Left renal cortex interstitium (tissue), 4 donors: ENCODE measurements around the gene PDZRN4. TPM values are rescaled to one million over a fixed set of nuclear protein-coding genes. Genes with fewer than 3 reads are reported as not detected.

Experiments
- DNase-seq, 4 donors: peaks; one replicate each; pipeline ENCODE4 v3.0.0-alpha.2; 2013; ENCODE audit warnings: low read depth in 4 of 4, low spot score in 2 of 4, missing footprints in 1 of 4
- polyA plus RNA-seq, 4 donors: library from polyadenylated mRNA; unstranded; fragments of 120-200 nt; gene quantifications; one replicate each; pipeline ENCODE4 v1.2.1, GENCODE V29; 2013; ENCODE audit not compliant: insufficient read length in 4 of 4

Gene PDZRN4
- polyA plus RNA-seq, 4 donors, result 3.5 to 6.2 (median 5.6) TPM

DNA sequence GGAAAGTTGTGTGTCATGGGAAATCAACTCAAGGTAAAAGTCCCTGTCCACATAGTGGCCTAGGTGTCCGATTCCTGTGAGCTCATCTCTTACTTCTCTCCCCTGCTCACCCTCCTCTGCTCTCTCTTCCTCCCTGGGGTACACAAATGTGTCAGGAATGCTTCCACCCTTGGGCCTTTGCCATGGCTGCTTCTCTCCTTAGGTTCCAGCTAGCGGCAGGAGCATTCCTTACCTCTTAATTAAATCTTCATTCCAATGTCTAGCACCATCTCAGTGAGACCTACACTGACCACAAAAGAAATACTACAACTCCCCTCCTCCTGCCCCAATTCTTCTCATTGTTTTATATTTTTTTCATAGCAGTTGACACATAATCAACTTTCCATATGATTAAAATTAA lies 298.6 kb downstream of the PDZRN4 start:
- no peak for DNase-seq

DNA sequence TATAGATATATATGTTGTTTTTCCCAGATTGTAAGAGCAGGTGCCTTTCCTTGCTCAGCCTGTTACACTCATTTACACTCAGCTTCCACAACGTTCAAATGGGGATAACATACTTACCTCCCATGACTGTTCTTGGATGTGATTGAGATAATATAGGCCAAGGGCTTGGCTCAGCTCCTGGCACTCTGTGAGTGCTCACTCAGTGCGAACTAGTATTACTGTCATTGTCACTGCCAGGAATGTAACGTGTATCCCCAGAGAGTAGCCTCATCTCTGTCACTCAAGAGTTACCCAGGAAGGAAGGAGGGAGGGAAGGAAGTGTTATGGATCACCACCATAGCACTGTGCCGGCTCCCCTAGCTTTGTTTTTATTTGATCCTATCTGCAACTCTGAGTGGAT lies 307.9 kb downstream of the PDZRN4 start:
- DNase-seq, result no peak

DNA sequence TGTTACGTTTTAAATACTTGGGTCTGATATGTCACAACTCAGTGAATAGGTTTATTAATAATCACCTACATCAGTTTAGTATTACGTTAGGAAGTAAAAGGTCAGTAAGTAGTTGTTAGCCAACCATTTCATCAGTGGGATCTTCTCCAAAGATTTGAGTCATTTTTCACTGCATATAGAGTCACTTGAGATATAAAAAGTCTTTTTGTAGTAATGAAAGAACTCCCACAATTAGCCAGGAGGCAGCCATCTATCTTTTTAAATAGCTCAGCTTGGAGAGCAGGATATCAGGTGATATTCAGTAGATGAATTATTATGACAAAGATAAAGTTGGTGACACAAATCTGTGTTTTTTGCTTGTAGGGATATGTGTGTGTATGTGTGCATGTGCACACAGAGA lies 309.3 kb downstream of the PDZRN4 start:
- DNase-seq, result no peak

DNA sequence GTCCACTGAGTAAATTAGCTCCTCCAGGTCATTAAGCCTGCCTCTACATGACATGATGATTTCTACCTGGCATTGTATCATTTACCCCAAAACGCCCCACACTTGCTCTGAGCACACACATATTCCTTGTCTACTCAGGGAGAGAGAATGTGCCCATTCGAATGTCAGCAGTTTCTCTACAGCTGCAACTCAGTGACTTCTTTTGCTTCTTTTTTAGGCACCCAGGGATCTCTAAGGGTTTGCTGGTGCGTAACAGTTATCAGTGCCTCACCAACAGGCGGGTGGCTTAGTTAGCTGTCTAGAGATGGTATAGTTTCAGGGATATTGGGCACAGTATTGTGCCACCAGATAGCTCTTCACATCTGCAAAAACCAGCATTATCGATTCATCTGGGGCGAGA lies 316.9 kb downstream of the PDZRN4 start:
- DNase-seq, result no peak

DNA sequence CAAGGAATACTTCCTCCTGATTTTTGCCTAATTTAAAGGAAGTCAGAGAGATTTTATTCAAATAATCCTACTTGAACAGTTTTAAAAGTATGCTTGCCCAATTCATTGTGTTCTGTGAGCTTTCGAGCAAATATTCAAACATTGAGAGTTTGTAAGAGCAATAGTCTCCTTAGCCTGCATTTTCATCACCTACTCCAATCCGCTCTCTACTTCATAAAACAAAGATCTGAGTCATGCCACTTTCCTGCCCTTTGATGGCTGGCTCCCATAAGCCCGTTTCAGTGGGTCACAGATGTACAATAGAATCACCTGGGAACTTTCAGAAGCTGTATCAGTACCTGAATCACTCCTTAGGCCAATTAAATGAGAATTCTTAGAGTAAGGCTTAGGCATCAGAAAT lies 319.2 kb downstream of the PDZRN4 start:
- no peak for DNase-seq

GRCh38 chr12:41509271-41510055 lies 321.3 kb downstream of the PDZRN4 start:
- DNase-seq, result no peak

GRCh38 chr12:41510470-41510869 lies 322.4 kb downstream of the PDZRN4 start:
- DNase-seq, result no peak

GRCh38 chr12:41511247-41511646 lies 323.1 kb downstream of the PDZRN4 start:
- DNase-seq, result no peak

- DNase-seq, result no peak
Measured at GRCh38 chr12:41512497-41512896, 324.4 kb downstream of the PDZRN4 start.

DNA sequence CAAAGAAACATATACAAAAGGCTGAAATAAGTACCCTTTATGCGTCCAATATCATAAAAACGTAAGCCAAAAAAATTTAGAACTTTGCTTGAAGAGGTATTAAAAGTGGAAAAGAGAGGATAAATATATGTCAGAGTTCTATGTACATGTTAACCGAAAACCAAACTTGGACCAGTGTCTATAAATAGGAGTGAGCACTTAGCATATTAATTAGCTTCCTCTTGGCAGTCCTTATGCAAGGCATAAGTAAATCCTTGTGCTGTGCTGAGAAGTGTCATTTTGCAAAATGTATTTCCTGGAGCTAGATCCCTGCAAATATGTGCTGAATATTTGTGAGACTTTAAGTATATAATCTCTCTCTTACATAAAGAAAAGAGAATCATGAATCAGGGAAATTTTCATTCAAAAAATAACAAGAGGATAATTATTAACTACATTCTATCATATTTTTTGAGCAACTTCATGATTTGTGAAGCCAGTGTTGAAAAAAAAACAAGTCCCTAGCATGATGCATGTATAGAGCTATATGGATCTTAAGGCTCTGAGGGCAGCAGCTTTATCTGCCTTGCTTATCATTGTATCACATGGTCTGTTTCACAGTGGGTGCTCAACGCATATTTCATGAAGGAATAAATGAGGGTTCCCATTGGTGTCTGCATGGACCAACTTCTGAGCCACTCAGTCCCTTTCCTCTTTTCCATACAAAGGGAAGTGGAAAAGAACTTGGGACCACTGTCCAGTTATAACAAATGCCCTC lies 326.1 kb downstream of the PDZRN4 start:
- no peak for DNase-seq

GRCh38 chr12:41514907-41515306 lies 326.8 kb downstream of the PDZRN4 start:
- no peak for DNase-seq

DNA sequence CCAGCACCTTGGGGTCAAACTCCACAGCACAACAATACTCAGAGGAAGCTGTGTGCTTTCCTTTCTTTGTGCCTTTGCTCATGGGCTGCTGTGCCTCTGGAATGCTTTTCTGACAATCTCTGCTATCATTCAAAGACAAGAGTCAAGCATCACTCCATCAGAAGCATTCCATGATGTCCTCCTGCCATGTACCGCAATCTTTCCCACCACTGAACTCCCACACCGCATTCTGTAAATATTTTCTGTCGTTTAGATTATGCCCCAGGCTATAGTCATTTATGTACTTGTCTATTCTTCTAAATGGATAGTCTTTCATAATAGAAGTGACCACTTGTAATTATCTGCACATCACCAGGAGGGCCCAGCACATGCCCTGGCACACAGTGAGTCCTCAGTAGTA lies 327.8 kb downstream of the PDZRN4 start:
- DNase-seq, result no peak

GRCh38 chr12:41520869-41521268 lies 332.7 kb downstream of the PDZRN4 start:
- no peak for DNase-seq

DNA sequence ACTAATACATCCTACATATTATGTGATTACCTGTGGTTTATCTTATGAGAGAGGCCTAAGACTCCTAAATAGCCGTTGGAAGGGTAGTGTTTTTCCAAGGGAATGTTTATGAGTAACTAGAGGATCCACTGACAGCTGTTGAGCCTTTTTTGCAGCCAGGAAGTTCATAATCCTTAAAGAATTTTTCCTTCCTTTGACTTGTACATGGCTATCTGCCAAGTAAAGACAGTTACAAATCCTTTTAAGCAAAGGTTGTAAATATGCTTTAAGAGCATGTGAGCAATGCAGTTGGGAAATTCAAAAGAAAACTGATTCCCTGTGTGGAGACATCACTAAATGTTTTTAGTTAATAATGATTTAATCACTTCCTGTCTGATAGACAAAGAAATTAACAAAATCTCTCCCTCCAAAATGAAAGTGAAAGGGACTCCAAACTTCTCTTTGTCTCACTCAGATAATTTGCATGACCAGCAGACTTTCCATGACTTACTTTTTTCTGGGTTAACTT lies 333.8 kb downstream of the PDZRN4 start:
- peak; percentile 20 to 39 (median 34) for DNase-seq

- DNase-seq, result no peak
Measured at GRCh38 chr12:41527062-41527461, 338.9 kb downstream of the PDZRN4 start.

- no peak for DNase-seq
Measured at GRCh38 chr12:41527534-41528116, 339.5 kb downstream of the PDZRN4 start.

- no peak for DNase-seq
Measured at GRCh38 chr12:41528874-41529273, 340.8 kb downstream of the PDZRN4 start.

DNA sequence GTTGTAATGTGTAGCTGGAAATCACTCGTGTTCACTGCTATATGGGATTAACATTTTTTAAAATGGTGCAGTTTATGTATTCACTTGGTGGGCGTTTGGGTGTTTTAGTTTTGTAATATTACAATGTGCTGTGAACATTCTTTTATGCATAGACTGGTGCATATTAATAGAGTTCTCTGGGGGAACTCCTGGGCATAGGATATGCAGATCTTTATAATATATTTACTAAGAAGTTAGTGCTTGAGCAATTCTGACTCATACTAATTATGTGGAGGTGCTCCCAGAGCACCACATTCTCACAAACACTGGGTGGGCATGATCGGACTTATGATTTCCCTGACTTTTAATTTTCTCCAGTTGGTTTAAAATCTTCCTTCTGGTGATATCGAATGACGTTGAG lies 342.3 kb downstream of the PDZRN4 start:
- no peak for DNase-seq

DNA sequence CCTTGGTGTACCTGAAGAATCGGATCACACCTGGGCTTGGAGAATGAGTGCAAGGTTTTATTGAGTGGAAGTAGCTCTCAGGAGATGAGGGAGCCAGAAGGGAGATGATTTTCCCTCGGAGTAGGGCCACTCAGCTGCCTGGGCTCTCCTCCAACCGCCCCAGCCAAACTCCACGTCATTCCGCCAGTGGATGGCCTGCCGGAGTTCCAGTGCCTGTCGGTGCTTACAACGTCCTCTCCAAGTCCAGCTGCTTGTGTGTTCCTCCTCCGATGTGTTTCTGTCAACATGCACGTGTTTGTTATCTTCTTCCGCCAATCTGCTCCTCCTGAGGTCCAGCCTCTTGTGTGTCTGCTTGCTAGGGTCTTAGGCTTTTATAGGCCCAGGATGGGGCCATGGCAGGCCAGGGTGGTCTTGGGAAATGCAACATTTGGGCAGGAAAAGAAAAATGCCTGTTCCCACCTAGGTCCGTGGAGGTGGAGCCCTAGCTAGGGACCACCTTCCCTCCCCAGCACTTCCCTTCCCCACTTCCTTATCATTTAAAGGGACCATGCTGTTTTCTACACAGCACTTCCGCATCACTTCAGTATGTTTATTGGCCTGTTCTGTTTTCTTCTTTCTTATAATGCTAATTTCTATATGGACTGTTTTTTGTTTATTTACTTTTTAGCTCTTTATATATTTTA lies 343.2 kb downstream of the PDZRN4 start:
- DNase-seq, result no peak

GRCh38 chr12:41532072-41532471 lies 344.0 kb downstream of the PDZRN4 start:
- no peak for DNase-seq
